IPS DF 6.9 (cell line): Measurements from ENCODE around the gene GNAZ.
"Not testable (repeated sequence)": the region's sequence is repeated elsewhere in the genome, so short reads cannot be mapped to it uniquely, and the experiment has no call there.

ENCODE experiments used
- DNase-seq: peaks from one replicate; pipeline ENCODE4 v3.0.0-alpha.2; 2013; ENCODE audit warnings: low read depth, low spot score
- H3K27ac ChIP-seq: one replicate; pipeline ENCODE4 v1.5.1; 2013; ENCODE audit warnings: low read length, control low read depth
- H3K27me3 ChIP-seq: 2 replicates; pipeline ENCODE4 v1.6.1; 2013; ENCODE audit warnings: mild to moderate bottlenecking, low read length; ENCODE audit not compliant: control insufficient read depth, insufficient read depth
- H3K36me3 ChIP-seq: 2 replicates; pipeline ENCODE4 v1.6.1; 2013; ENCODE audit warnings: low read length; ENCODE audit not compliant: control insufficient read depth, insufficient read depth
- H3K4me1 ChIP-seq: 2 replicates; pipeline ENCODE4 v1.6.1; 2013; ENCODE audit warnings: low read length; ENCODE audit not compliant: control insufficient read depth, insufficient read depth
- H3K4me3 ChIP-seq: 2 replicates; pipeline ENCODE4 v1.5.1; 2013; ENCODE audit warnings: mild to moderate bottlenecking, low read length
- H3K9me3 ChIP-seq: 2 replicates; pipeline ENCODE4 v1.6.1; 2013; ENCODE audit warnings: low read length, inconsistent platforms; ENCODE audit not compliant: control insufficient read depth, insufficient read depth
- WGBS: extraction: QIAGEN DNeasy Blood & Tissue Kit; methylation state at CpG from one replicate; pipeline ENCODE4 v1.1.7; 2013; ENCODE audit warnings: mixed read lengths, missing lambda C conversion rate; ENCODE audit not compliant: insufficient read length, insufficient coverage; 5-methylcytosine and 5-hydroxymethylcytosine counted together

GNAZ gene

DNA sequence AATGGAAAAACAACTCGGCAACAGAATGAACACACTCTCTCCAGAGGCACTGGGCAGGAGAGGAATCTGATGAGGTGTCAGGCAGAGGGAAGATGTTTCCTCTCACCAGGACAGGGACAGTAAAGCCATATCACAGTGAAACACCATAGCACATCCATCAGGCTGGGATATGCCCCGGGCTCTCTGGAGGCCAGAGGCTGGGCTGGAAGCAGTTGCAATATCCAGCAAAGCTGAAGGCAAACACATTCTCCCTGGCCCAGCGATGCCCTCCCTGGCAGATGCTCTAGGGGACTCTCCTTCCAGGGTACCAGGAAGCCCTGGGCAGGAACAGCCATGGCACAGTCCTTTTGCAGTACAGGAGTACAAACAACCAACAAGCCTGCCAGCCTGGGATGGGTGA is 60.4 kb downstream of the GNAZ start:
- Histone ChIP-seq H3K4me1 (peaks cover 2% of the 10 kb centered on the region), H3K27me3 (no peaks in the 10 kb centered on the region), H3K9me3 (no peaks in the 10 kb centered on the region), H3K36me3 (no peaks in the 10 kb centered on the region), H3K4me3 (no peak overlapping the region), H3K27ac (no peak overlapping the region)
- WGBS, result no CpG with 5 or more reads among the region's 3 CpGs
- no peak for DNase-seq

- Histone ChIP-seq H3K4me1 (peaks cover 2% of the 10 kb centered on the region), H3K36me3 (no peaks in the 10 kb centered on the region), H3K27ac (no peak overlapping the region), H3K9me3 (no peaks in the 10 kb centered on the region), H3K4me3 (no peak overlapping the region), H3K27me3 (no peaks in the 10 kb centered on the region)
- DNase-seq, result no peak
- WGBS, result no CpG with 5 or more reads among the region's 6 CpGs
Measured at GRCh38 chr22:23131931-23132330, 61.6 kb downstream of the GNAZ start.

GRCh38 chr22:23132376-23133091 is 62.2 kb downstream of the GNAZ start:
- Histone ChIP-seq H3K4me1 (peaks cover 2% of the 10 kb centered on the region), H3K27me3 (no peaks in the 10 kb centered on the region), H3K4me3 (no peak overlapping the region), H3K27ac (no peak overlapping the region), H3K36me3 (no peaks in the 10 kb centered on the region), H3K9me3 (no peaks in the 10 kb centered on the region)
- no peak for DNase-seq
- no CpG with 5 or more reads among the region's 10 CpGs for WGBS

GRCh38 chr22:23133922-23134321 is 63.6 kb downstream of the GNAZ start:
- Histone ChIP-seq H3K36me3 (no peaks in the 10 kb centered on the region), H3K27me3 (no peaks in the 10 kb centered on the region), H3K27ac (no peak overlapping the region), H3K9me3 (no peaks in the 10 kb centered on the region), H3K4me1 (no peaks in the 10 kb centered on the region), H3K4me3 (no peak overlapping the region)
- DNase-seq, result no peak
- WGBS, result no CpG with 5 or more reads among the region's 10 CpGs

GRCh38 chr22:23136991-23137390 is 66.7 kb downstream of the GNAZ start:
- not testable (repeated sequence) for DNase-seq, H3K27ac ChIP-seq, H3K9me3 ChIP-seq, H3K27me3 ChIP-seq, H3K4me1 ChIP-seq, H3K4me3 ChIP-seq, H3K36me3 ChIP-seq
- WGBS, result no CpG with 5 or more reads among the region's 4 CpGs

- DNase-seq, result no peak
- no peaks in the 10 kb centered on the region for H3K9me3 ChIP-seq
- H3K4me3 ChIP-seq, result no peak overlapping the region
- peaks cover 1% of the 10 kb centered on the region; the same call in 1 of the 2 replicates for H3K4me1 ChIP-seq
- WGBS, result no CpG with 5 or more reads among the region's 3 CpGs
- H3K27ac ChIP-seq, result no peak overlapping the region
- no peaks in the 10 kb centered on the region for H3K27me3 ChIP-seq
- H3K36me3 ChIP-seq, result no peaks in the 10 kb centered on the region
Measured at GRCh38 chr22:23137468-23137867, 67.1 kb downstream of the GNAZ start.

- Histone ChIP-seq H3K9me3 (no peaks in the 10 kb centered on the region), H3K36me3 (no peaks in the 10 kb centered on the region), H3K27ac (no peak overlapping the region), H3K4me1 (peaks cover 1% of the 10 kb centered on the region; the same call in 1 of the 2 replicates), H3K27me3 (no peaks in the 10 kb centered on the region), H3K4me3 (no peak overlapping the region)
- no peak for DNase-seq
- WGBS, result no CpG with 5 or more reads among the region's 5 CpGs
Measured at GRCh38 chr22:23137905-23138561, 67.7 kb downstream of the GNAZ start.

GRCh38 chr22:23138584-23139435 is 68.5 kb downstream of the GNAZ start:
- no CpG with 5 or more reads among the region's 12 CpGs for WGBS
- no peaks in the 10 kb centered on the region for H3K9me3 ChIP-seq
- peaks cover 1% of the 10 kb centered on the region; the same call in 1 of the 2 replicates for H3K4me1 ChIP-seq
- no peak overlapping the region for H3K4me3 ChIP-seq
- no peaks in the 10 kb centered on the region for H3K36me3 ChIP-seq
- DNase-seq, result no peak
- no peaks in the 10 kb centered on the region for H3K27me3 ChIP-seq
- no peak overlapping the region for H3K27ac ChIP-seq

- Histone ChIP-seq H3K36me3 (no peaks in the 10 kb centered on the region), H3K4me1 (peaks cover 1% of the 10 kb centered on the region; the same call in 1 of the 2 replicates), H3K9me3 (no peaks in the 10 kb centered on the region), H3K27ac (no peak overlapping the region), H3K27me3 (no peaks in the 10 kb centered on the region), H3K4me3 (no peak overlapping the region)
- no peak for DNase-seq
Measured at GRCh38 chr22:23140385-23140784, 70.1 kb downstream of the GNAZ start.

- Histone ChIP-seq H3K4me3 (no peak overlapping the region), H3K4me1 (peaks cover 1% of the 10 kb centered on the region; the same call in 1 of the 2 replicates), H3K36me3 (no peaks in the 10 kb centered on the region), H3K27me3 (no peaks in the 10 kb centered on the region), H3K9me3 (no peaks in the 10 kb centered on the region), H3K27ac (no peak overlapping the region)
- WGBS, result no CpG with 5 or more reads among the region's 9 CpGs
- DNase-seq, result no peak
Measured at GRCh38 chr22:23142546-23143105, 72.3 kb downstream of the GNAZ start.
